T-helper 22 cell (primary cell): ENCODE results near the gene GCSAM.

ENCODE experiments used
- DNase-seq: peaks from one replicate; pipeline ENCODE4 v3.0.0-alpha.2; 2020; ENCODE audit warnings: low read depth

The GCSAM gene

DNA sequence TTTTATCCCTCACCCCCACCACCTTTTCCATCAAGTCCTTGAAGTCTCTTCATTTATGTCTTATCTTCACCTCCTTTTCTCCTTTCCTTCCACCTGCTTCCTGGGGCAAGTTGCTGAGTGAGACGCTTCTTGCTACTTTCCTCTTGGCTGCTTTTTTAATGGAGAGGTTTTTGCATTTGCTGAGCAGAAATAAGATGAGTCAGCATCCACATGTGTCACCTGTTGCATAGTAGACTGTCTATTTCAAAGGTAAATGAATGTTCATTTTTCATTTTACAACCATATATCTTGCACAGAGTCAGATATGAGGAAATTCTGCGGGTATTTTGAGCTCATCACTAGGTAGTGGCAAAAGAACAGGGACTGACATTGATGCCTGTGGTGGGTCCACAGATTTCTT, 28.3 kb downstream of the GCSAM start:
- no peak for DNase-seq

DNA sequence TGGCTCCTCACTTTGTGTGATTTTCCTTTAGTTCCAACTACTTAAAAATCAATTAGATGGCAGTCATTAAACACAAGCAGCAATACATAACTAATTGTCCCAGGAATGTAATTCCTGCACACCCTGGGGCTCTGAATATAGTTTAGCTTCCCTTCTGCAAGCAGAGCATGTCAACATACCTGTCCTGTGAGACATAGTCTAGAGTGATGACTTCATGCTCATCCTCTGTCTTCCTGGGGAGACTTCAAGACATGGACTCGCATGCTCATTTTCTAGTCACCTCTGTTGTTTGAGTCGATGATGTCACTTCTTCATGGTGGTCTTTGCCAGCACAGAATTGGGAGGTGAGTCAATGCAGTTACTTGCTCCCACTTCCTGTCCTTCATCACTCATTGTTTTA, 31.1 kb downstream of the GCSAM start:
- no peak for DNase-seq

DNA sequence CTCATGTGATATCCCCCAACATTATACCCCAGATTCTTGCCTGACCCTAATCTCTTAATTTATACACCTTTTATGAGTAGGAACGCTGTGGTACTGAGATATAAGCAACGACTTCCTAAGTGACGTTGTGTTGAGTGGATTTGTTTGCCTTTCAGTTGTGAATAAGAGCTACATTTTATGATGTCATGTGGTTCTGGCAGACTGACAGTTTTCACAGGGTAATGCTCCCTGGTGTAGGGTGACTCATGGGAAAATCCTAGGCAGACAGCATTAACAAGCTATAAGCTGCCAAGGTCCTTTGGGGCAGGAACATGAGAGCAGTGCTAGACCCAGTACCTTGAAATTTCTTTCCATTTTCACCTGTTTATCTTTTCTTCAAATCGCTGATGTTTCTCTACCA, 35.7 kb downstream of the GCSAM start:
- DNase-seq, result no peak

DNA sequence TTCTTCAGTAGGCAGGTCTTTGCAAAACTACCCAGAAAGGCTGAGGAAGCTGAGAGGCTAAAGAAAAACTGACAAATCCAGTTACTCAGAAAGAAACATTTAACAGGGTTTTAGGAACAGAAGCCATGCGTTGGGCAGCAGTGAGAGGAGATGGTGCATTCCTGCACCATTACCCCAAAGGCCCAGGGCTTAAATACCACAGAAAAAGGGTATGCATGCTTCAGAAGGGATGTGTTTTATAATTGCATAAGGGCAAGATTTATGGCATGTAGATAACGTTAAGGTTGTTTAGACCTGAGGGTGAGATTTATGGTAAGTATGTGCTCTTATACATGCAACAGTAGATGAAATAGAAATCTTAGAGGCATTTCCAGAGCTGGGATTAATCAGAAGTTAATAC, 36.9 kb downstream of the GCSAM start:
- DNase-seq, result no peak

DNA sequence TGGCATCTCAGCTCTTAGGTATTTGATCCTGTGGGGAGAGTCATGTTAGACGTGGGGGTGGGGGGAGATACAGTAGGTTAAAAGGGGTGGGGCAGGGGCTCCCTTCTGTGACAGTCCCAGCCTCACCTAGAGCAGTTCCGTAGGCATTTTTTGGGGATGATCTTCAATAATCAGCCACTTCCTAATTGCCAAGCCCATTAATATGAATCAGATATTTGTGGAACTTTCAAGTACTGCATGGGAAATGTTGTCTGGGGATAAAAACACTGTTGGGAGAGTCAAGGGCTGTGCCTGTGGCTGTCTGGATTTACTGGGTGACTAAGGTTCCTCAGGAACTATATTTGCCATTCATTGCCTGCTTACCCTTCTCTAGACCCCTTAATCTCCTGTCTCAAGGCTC, 37.3 kb downstream of the GCSAM start:
- DNase-seq, result no peak

DNA sequence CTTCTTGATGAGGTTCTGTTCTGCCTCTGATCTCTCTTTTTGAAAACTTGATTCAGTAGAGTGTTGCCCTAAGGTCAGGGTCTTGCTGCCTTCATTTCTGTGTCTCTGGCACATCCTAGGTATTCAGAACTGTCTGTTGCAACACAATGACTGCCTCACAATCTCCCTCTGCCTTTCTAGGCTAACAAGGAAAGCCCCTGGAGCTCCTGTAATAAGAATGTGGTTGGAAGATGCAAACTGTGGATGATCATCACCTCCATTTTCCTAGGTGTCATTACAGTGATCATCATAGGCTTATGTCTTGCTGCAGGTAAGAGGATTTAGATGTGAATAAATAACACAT, 39.9 kb downstream of the GCSAM start:
- no peak for DNase-seq

DNA sequence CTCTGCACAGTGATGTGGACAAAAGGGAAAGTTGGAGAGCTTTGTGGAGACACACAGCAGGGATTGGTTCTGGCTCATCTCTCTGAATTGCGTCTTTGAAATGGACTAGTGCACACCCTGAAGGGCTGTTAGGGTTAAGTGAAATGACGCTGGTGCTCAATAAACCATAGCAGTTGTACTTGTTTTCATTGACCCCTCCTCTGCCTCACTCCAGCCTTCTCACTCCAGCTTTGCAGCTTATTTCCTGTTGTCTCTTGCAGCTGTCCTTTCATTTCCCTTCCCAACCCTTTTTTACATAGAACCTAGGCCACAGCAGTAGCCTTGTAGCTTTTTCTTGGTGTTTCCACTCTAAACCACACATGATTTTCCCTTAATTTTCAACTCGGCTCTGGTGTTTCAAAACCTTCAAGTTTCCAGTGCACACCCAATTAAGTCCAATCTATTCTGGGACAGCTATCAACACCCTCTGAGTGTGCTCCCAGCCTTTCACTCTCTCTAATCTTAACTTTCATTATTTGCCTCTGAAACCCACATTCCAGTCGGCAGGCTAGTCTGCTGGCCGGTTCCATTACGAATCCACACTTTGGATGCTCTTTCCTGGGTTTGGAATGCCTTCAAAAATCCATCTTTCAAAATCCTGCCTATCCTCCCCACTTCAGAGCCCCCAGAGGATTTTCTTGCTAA, 40.4 kb downstream of the GCSAM start:
- DNase-seq, result no peak

DNA sequence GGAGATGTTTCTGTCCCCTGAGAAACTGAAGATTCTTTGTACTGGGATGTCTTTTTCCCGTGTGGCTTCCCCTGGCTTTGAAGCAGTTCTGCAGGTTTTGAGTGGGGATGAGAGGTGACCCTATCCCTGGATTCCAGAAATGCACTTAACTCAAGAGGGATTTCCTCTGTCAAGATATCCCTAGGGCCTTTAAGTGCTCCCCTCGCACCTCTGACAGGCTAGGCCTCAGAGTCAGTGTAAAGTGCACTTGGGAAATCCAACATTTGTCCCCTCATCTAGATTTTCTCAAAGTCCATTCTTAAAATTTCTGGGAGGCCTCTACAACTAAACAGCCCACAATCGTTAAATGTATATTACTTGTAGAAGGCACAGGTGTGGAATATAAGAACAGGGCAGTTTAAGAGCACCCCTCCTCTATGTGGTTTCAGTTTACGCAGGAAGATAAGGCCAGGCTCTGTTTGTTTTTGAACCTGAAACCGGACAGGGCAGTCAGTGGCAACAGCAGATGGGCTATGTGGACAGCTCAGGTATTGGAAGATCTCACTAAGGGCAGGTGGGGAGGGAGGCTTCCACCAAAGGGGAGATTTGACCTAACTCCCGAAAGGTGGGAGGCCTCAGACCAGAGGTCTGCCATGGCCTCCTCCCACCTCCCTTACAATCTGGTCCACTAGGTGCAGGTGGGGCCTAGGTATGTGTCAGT, 42.0 kb downstream of the GCSAM start:
- DNase-seq, result no peak

DNA sequence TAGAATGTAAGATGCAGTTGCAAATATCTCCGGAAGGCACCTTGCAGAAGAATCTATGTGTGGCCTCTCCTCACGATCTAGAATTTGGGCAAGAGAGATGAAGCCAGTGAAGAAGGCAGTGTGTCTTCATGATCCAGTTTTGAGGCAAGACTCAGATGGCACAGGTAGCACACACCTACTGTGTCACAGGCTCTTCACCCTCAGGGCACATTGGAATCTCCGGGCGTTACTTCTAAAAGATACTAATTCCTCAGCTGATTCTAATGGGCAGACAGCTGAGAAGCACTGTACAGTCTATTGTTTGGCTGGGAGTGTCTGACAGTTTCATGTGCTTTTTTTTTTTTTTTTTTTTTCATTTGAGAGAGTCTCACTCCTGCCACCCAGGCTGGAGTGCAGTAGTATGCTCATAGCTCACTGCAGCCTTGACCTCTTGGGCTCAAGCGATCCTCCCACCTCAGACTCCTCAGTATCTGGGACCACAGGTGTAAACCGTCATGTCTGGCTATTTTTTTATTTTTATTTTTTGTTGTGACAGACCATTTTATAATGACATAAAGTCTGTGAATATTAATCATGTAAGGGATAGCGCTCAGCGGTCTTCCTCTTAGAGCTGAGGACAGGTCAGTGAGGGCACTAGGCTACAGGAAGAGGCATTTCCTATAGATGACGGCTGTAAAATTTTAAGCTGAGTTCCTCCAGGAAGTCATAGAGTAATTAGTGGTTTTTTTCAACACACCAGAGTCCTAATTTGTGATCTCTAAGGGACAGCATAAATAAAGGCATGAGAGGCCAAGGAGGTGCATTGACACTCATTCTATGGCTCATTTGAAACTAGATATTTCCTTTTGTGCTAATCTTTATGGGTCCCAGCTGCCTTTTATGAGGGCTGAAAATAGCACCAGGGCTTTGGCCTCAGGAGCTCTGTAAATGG, 42.8 kb downstream of the GCSAM start:
- no peak for DNase-seq

DNA sequence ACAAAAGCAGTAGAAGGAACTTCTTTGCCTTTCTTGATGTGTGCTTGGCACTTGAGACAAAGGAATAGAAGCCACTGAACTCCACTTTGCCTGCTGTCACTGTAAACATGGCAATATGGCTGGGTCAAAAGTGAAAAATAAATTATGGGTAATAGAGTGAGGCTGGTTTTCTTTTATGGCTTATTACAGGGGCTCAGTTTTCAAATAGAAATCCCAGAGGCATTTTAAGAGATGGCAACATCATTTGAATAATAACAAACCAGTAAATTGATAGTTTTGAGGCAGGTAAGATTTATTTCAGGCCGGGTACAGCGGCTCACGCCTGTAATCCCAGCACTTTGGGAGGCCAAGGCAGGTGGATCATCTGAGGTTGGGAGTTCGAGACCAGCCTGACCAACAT, 44.1 kb downstream of the GCSAM start:
- DNase-seq, result no peak

DNA sequence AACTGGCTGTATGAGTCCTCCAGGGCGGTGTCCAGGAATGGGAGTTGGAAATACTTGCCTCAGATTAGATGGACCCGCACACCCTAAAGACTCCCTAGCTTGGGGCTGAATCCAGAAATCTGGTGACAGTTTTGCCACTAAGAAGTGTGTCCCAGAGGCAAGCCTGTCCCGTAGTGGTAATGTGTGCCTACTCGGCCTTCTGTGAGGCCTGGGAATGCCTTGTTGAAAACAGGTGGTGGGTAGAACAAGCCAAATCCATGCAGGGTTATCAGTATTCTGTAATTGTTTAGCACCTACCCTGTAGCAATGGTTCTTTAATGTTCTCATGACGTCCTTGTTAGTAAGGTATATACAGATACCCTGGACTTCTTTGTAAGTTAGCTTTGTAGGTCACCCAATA, 45.3 kb downstream of the GCSAM start:
- DNase-seq, result no peak

DNA sequence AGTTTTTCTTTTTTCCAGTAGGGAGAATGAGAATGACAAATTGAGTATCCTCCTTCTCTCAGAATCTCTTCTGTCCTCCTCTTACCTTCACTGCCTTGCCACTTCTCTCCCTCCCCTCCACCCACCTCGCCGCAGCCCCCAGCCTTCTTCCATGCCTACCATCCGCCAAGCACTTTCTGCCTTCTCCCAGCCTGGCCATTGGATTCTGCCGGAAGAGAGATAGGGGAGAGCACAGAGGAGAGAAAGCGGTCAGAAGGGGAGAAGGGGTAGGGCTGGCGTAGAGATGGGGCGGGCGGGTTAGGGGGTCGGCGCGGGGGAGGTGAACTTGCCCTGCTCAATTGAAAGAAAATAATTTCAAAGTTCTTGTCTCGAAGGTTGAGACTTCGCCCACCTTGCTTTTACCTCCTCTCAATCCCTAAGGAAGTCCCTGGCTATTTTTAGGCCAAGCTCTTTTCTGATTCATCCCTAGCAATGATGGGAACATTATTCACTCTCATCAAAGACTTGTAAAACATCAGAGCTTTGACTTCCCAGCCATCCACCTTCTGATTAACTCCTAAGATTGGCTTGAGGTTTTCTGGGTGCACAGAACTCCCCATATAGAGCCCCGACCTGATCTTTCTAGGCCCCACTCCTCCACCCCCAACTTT, 46.0 kb downstream of the GCSAM start:
- DNase-seq, result no peak

DNA sequence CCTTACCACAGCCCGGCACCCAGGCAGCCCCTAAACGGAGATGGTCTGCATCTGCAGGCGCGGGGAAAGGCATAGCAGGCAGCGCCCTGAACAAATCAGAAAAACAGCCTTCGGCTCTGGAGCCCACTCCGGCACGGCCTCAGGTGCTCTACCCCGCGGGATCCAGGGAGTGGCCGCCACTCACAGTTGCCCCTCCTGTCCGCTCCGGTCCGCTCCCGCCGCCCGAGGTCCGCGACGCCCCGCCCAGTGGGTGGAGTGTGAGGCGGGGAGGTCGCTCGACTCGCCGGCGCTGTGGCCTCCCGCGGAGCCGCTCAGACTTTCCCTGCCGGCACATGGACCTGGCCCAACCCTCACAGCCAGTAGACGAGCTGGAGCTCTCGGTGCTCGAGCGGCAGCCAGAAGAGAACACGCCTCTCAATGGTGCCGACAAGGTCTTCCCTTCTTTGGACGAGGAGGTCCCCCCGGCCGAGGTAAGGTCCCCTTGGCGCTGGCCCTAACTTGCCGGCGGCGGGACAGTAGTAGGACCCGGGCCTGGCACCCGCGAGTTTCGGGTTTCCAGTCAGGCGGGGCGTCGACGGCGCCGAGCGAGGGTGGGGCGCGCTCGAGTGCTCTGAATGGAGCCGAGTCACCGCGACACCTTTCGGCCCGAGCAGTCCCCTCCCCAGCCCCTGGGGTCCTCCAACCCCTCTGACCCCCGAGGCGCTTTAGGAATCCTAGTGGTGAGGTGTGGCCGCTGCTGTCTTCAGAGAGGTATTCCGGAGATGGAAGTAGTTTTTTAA, 46.8 kb downstream of the GCSAM start, which contains the start of gene C3orf52:
Gene C3orf52, plus strand, starts transcription at position 314 of the 779 bp plus-strand sequence. Its CDS starts 19 bp downstream, at position 333.
- DNase-seq, result peak; percentile 31

DNA sequence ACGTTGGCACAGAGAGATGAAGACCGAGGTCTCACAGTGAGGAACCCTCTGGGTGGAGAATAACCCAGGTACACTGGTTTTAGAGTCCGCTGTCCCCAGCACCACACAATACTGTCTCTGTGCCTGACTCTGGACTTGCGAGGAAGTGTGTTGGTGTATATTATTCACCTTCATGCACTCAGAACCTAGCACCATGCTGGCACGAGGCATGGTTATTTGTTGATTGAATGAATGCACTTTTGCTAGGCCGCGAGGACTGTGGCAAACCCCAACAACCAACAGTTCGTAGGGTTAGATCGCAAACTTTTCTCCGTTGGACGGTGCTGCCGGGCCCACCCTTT, 47.3 kb downstream of the GCSAM start:
- DNase-seq, result no peak

DNA sequence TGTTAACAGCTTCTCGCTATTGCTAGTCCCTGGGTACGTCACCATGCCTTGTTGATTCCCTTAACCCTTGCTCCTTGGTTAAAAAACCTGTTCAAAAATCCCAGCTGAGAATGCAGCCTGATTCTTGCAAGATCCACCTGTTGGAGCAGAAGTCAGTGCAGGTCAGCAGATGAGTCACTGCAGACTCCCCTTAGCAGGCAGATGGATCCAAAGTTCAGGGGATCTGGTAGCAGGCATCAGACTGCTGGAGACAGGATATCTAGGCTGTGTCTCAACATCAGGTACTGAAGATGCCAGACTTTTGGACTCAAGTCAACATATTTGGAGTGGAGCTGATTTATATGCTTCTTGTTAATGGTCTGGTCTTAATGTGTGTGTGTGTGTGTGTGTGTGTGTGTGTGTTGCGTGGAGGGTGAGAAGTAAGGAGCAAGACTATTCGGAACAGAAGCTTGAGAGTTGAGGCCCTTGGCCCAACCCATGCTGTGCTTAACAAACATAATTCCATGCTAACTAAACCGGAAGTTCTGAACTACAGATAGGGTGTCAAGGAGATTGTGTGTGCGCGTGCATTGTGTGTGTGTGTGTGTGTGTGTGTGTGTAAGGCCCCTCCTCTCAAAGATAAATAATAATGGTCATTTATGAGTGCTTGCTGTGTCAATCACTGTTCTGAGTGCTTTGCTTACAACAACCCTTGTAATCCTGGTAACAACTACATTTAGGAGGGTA, 47.9 kb downstream of the GCSAM start:
- no peak for DNase-seq

DNA sequence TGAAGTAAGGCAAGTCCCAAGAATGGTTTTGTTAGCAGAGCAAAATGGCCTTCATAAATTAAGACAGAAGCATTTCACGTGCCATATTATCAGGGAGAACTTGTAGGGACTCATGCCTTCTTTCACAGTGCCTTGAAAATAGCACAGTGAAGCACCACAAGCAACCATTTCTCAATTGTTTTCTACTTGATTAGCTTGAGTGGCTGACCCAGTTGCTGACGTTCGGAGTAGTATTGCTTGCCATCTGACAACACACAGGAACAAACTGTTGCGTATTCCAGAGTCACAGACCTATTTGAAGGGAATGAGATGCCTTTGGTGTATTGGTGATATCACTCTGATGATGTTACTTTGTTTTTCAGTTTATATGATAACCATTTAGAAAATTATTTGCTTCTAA, 49.8 kb downstream of the GCSAM start:
- DNase-seq, result no peak

DNA sequence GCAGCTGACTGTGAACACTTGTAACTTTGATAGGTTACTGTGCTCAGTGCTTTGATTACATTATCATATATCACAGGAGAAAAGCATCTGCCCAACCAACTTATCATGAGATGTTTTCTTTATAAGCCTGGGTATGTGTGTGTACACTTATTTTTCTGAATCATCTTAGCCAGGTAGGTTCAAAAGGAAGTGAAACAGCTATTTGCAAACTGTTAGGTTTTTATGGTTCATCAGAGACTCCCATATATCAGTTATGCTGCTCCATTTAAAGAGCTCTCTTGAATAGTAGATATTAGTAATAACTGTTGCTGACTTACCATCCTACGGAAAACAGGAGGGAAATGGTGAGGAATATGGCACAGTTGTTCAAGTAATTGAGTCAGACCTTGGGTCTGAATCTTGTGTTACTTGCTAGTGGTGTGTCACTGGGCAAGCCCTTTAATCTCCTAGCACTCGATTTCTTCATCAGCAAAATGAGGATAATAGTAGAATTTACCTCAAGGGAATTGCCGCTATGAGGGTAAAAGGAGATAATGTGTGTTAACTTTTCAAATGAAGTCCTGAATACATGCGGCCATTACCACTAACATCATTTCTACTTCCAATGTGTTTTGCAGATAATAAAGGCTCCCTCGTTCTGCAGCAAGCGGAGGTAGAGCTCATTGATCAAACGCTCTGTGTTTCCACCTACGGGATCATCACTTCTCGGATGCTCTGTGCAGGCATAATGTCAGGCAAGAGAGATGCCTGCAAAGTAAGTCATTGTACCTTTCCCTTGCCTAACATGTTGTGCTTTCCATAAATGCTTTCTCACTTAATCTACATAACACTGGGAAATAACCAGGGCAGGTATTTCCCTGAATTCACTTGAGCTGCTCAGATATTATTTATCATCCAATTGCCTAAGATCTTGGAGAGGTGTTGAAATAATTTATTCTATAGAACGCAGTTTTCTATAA, 54.6 kb downstream of the GCSAM start:
- DNase-seq, result no peak

DNA sequence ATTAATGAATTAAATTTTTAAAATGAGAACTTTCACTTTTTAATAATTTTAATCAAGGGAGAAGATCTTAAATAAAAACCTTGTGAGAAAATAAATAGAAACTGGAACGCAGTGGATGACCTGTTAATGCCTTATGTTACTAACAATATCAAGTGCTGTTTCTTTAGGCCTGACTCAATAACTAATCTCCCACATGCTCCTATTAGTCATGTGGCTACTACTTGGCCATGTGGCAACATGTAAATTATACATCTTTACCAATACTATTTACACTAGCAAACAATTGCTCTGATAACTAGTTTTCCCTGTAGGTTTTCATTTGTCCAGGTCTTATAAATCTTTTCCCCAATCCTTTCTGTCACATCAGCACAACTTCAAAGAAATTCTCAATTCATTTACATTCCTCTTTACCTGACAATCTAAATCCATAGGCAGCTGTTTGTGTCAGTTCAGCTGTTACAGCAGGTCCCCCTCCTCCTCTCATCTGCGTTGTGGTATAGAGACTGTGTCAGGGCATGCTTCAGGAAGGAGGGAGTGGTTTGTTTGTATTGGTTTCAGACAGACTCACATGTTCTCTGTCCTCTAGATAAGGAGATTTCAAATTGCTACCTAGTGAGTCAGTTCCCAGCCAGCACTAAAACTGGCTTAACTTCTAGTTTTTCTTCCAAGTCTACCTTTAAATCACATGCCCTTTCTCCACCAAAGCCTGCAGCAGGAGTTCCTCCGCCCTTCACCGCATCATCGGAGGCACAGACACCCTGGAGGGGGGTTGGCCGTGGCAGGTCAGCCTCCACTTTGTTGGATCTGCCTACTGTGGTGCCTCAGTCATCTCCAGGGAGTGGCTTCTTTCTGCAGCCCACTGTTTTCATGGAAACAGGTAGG, 58.2 kb downstream of the GCSAM start:
- peak; percentile 23 for DNase-seq

DNA sequence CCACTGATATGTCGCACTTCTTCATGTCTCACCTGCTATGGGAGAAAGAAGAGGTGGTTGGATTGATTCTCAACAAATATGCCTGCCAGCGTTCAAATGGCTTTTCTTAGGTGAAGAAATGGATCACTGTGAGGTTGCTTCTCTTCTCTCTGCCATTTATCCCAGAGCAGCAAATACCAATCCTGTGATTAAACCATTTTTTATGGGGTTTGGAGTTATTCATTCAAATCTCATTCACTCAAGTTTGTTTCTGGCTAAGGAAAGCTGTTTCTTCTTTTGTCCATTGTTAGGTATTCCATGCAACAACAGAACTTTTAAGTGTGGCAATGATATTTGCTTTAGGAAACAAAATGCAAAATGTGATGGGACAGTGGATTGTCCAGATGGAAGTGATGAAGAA, 59.0 kb downstream of the GCSAM start:
- no peak for DNase-seq
